Thoracic aorta endothelial cell (primary cell): Measurements from ENCODE around the gene CSE1L. TPM values are rescaled to one million over a fixed set of nuclear protein-coding genes. Genes with fewer than 3 reads are reported as not detected.

Experiments
- small RNA-seq: library from RNA; depleted of rRNA; stranded (forward); fragments of <200 nt; gene quantifications from one replicate; pipeline ENCODE3, GENCODE V24; 2012
- total RNA-seq: library from RNA; depleted of rRNA; stranded (reverse); fragments of >200 nt; gene quantifications from 2 replicates; pipeline ENCODE4 v1.2.3, GENCODE V29; 2012

CSE1L gene
- total RNA-seq, result 278 and 308 TPM in 2 replicates

GRCh38 chr20:49046087-49046900 lies at the start of gene CSE1L:
Gene CSE1L, plus strand, starts transcription at chr20:49046312. Its CDS starts 12,152 bp downstream, at chr20:49058464.

Small RNA genes within 50 kb of the gene (small RNA-seq; reads per million reads assigned to genes)
- not detected for gene SNAP23P1

Other genes with a start within 250 kb of the CSE1L start
- 99.1 and 113 TPM in 2 replicates for gene PREX1, start 218.3 kb upstream of the CSE1L start, total RNA-seq
- 74.1 and 80.4 TPM in 2 replicates for gene ARFGEF2, start 124.6 kb upstream of the CSE1L start, total RNA-seq
- gene STAU1, start 142.0 kb downstream of the CSE1L start, total RNA-seq, result 101 and 119 TPM in 2 replicates
- gene DDX27, start 173.1 kb downstream of the CSE1L start, total RNA-seq, result 25.3 and 32.6 TPM in 2 replicates
- gene ZNFX1, start 231.7 kb downstream of the CSE1L start, total RNA-seq, result 41.9 and 43.9 TPM in 2 replicates